NK-92 (cell line): Measurements from ENCODE around the gene ZNF414.
"Not testable (repeated sequence)": the region's sequence is repeated elsewhere in the genome, so short reads cannot be mapped to it uniquely, and the experiment has no call there.

ENCODE experiments used
- DNase-seq: peaks from one replicate; lab custom pipeline; 2025; ENCODE audit not compliant: unreplicated experiment; lab: John Stamatoyannopoulos, UW

The ZNF414 gene

GRCh38 chr19:8518536-8518935 lies 4.6 kb upstream of the ZNF414 start:
- DNase-seq = no peak

GRCh38 chr19:8517551-8518442 lies 3.8 kb upstream of the ZNF414 start:
- no peak for DNase-seq

GRCh38 chr19:8515317-8515716 lies 1.4 kb upstream of the ZNF414 start:
- DNase-seq = no peak

- DNase-seq = not testable (repeated sequence)
Measured at GRCh38 chr19:8514505-8515009, 590 bp upstream of the ZNF414 start.

GRCh38 chr19:8513036-8513686 lies 806 bp downstream of the ZNF414 start:
- no peak for DNase-seq

GRCh38 chr19:8512115-8512967 lies 1.6 kb downstream of the ZNF414 start:
- DNase-seq = no peak

- DNase-seq = no peak
Measured at GRCh38 chr19:8511573-8512101, 2.3 kb downstream of the ZNF414 start.

GRCh38 chr19:8510589-8511115 lies 3.3 kb downstream of the ZNF414 start:
- no peak for DNase-seq

GRCh38 chr19:8506402-8506957 lies 7.5 kb downstream of the ZNF414 start:
- DNase-seq = no peak

- no peak for DNase-seq
Measured at GRCh38 chr19:8505680-8506401, 8.1 kb downstream of the ZNF414 start.

GRCh38 chr19:8504919-8505318 lies 9.0 kb downstream of the ZNF414 start:
- DNase-seq = no peak

GRCh38 chr19:8504171-8504570 lies 9.8 kb downstream of the ZNF414 start:
- DNase-seq = no peak

GRCh38 chr19:8503510-8503909 lies 10.5 kb downstream of the ZNF414 start:
- DNase-seq = no peak

- no peak for DNase-seq
Measured at GRCh38 chr19:8501981-8502380, 12.0 kb downstream of the ZNF414 start.

GRCh38 chr19:8501516-8501915 lies 12.5 kb downstream of the ZNF414 start:
- no peak for DNase-seq

- no peak for DNase-seq
Measured at GRCh38 chr19:8500158-8500557, 13.8 kb downstream of the ZNF414 start.

GRCh38 chr19:8499048-8499833 lies 14.7 kb downstream of the ZNF414 start:
- DNase-seq = no peak

- no peak for DNase-seq
Measured at GRCh38 chr19:8498295-8498694, 15.7 kb downstream of the ZNF414 start.

GRCh38 chr19:8494158-8494557 lies 19.8 kb downstream of the ZNF414 start:
- DNase-seq = no peak
